ENCODE measurements around the gene NGFR. TPM values are rescaled to one million over a fixed set of nuclear protein-coding genes. Genes with fewer than 3 reads are reported as not detected.

Gene NGFR
- polyA plus RNA-seq, 1 experiment, result not detected

- no peak for TF ChIP-seq CTCF (IDR thresholded peaks at IDR 0.05; ENCODE audit: low read depth, low read length)
- DNase-seq (ENCODE audit: low read depth, low spot score), result no peak
- ChIA-PET POLR2A (no interaction called here), CTCF (no interaction called here)
- H3K4me3 ChIP-seq (ENCODE audit: low read depth, low read length), result no peak overlapping the region
- no peaks in the 10 kb centered on the region for H3K9me3 ChIP-seq (ENCODE audit: control insufficient read depth, insufficient read depth, low read length)
- H3K27me3 ChIP-seq (ENCODE audit: control insufficient read depth, insufficient read depth, low read length), result peaks cover 43% of the 10 kb centered on the region
- H3K27ac ChIP-seq (ENCODE audit: low read depth, low read length), result no peak overlapping the region
These were observed 35.0 kb downstream of the NGFR start for GRCh38 chr17:49530118-49530517.

- H3K27me3 ChIP-seq (ENCODE audit: control insufficient read depth, insufficient read depth, low read length), result peaks cover 41% of the 10 kb centered on the region
- CTCF ChIA-PET, result interaction anchor here (1.0 to 2.4 kb wide), 3 partner anchors 12 to 108 kb away, joined by 5 to 8 read pairs (median 7); no protein-coding TSS in a partner anchor
These were observed 48.8 kb downstream of the NGFR start for GRCh38 chr17:49543860-49544259.

GRCh38 chr17:49545007-49545660 is 50.0 kb downstream of the NGFR start:
- CTCF ChIA-PET, result interaction anchor here (1.0 to 2.3 kb wide), 2 partner anchors 12 to 109 kb away, joined by 5 to 8 read pairs; no protein-coding TSS in a partner anchor

More at GRCh38 chr17:49543860-49544259, 48.8 kb downstream of the NGFR start:
- Histone ChIP-seq H3K9me3 (ENCODE audit: control insufficient read depth, insufficient read depth, low read length) (no peaks in the 10 kb centered on the region; the same call in 1 of the 2 replicates), H3K4me3 (ENCODE audit: low read depth, low read length) (no peak overlapping the region), H3K27ac (ENCODE audit: low read depth, low read length) (no peak overlapping the region)
- no peak for TF ChIP-seq CTCF (IDR thresholded peaks at IDR 0.05; ENCODE audit: low read depth, low read length)
- POLR2A ChIA-PET, result no interaction called here
- no peak for DNase-seq (ENCODE audit: low read depth, low spot score)

GRCh38 chr17:49545806-49546545 is 50.9 kb downstream of the NGFR start:
- no peak overlapping the region for H3K27ac ChIP-seq (ENCODE audit: low read depth, low read length)
- TF ChIP-seq CTCF (IDR thresholded peaks at IDR 0.05; ENCODE audit: low read depth, low read length), result no peak
- peaks cover 41% of the 10 kb centered on the region for H3K27me3 ChIP-seq (ENCODE audit: control insufficient read depth, insufficient read depth, low read length)
- CTCF ChIA-PET, result interaction anchor here (1.8 kb wide), 1 partner anchor 11 kb away, joined by 8 read pairs; no protein-coding TSS in a partner anchor
- H3K9me3 ChIP-seq (ENCODE audit: control insufficient read depth, insufficient read depth, low read length), result no peaks in the 10 kb centered on the region; the same call in 1 of the 2 replicates
- DNase-seq (ENCODE audit: low read depth, low spot score), result no peak
- POLR2A ChIA-PET, result no interaction called here
- no peak overlapping the region for H3K4me3 ChIP-seq (ENCODE audit: low read depth, low read length)

More at GRCh38 chr17:49545007-49545660, 50.0 kb downstream of the NGFR start:
- H3K27ac ChIP-seq (ENCODE audit: low read depth, low read length), result no peak overlapping the region
- H3K27me3 ChIP-seq (ENCODE audit: control insufficient read depth, insufficient read depth, low read length), result peaks cover 41% of the 10 kb centered on the region
- H3K9me3 ChIP-seq (ENCODE audit: control insufficient read depth, insufficient read depth, low read length), result no peaks in the 10 kb centered on the region; the same call in 1 of the 2 replicates
- TF ChIP-seq CTCF (IDR thresholded peaks at IDR 0.05; ENCODE audit: low read depth, low read length), result no peak
- DNase-seq (ENCODE audit: low read depth, low spot score), result no peak
- POLR2A ChIA-PET, result no interaction called here
- H3K4me3 ChIP-seq (ENCODE audit: low read depth, low read length), result no peak overlapping the region
